Measurements from ENCODE around the gene GCLM.

Gene GCLM

DNA sequence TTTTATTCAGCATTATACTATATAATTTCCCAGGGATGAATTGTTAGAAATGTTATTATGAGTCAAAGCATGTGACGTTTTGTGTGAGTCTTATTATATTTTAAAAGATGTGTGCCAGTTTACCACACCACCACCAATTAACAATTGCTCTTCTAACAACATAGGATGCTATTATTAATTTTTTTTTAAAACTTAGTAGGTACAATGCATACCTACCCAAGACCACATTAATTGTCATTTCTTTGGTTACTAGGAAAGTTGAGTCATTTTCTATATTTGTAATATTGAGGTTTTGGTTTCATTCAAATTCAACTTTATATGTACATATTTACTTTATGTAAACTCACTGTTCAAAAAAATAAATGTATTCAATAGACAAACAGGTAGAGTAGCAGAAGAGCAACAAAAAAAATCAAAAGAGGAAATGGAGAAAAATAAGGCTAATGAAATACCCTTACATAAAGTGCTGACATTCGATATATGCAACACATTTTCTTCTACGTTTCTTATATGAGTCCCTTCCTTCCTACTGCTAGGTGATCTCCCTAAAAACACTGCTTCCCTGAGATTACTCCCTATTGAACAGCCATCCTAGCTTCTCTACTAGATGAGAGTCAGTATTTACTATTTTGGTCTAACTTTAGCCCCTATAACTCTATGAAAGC, 9.6 kb downstream of the GCLM start:
- no peak overlapping the region for H3K4me3 ChIP-seq (ENCODE audit: control insufficient read depth, low read depth, low read length)
- no peak for DNase-seq (ENCODE audit: low read depth)
- TF ChIP-seq, protein P1, sequence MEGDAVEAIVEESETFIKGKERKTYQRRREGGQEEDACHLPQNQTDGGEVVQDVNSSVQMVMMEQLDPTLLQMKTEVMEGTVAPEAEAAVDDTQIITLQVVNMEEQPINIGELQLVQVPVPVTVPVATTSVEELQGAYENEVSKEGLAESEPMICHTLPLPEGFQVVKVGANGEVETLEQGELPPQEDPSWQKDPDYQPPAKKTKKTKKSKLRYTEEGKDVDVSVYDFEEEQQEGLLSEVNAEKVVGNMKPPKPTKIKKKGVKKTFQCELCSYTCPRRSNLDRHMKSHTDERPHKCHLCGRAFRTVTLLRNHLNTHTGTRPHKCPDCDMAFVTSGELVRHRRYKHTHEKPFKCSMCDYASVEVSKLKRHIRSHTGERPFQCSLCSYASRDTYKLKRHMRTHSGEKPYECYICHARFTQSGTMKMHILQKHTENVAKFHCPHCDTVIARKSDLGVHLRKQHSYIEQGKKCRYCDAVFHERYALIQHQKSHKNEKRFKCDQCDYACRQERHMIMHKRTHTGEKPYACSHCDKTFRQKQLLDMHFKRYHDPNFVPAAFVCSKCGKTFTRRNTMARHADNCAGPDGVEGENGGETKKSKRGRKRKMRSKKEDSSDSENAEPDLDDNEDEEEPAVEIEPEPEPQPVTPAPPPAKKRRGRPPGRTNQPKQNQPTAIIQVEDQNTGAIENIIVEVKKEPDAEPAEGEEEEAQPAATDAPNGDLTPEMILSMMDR (IDR thresholded peaks at IDR 0.05; ENCODE audit: control insufficient read depth, insufficient read depth, low read depth, low read length, missing control alignments): no peak

DNA sequence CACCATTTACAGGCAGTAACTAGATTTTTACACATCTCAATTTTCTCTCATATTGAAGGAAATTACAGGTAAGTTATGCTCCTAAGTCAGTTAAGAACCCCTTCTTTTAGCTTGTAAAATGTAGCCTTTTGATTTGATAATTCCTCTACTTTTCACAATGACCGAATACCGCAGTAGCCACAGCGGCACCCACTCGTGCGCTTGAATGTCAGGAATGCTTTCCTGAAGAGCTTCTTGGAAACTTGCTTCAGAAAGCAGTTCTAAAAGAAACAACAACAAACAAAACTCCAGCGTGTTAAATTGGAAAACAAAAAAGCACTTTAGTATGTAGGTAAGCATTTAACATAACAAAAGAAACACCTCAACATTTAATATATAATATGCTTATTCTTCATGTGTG, 20.3 kb downstream of the GCLM start:
- no peak for DNase-seq (ENCODE audit: low read depth)
- H3K4me3 ChIP-seq (ENCODE audit: control insufficient read depth, low read depth, low read length): no peak overlapping the region
- TF ChIP-seq, protein P1 (IDR thresholded peaks at IDR 0.05; ENCODE audit: control insufficient read depth, insufficient read depth, low read depth, low read length, missing control alignments): no peak

DNA sequence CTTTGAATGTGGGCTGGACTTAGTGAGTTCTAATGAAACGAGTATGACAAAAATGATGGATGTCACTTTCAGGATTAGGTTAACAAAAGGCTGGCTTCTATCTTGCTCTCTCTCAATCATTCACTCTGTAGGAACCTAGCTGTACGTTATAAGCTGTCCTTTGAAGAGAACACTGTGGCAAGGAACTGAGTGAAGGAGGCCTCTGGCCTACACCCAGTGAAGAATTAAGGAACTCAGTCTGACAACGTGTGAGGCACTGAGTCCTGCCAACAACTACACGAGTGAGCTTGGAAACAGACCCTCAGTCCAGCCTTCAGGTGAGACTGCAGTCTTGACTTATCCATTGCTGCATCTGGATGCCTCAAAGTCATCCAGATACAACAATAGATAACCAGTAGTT, 27.0 kb downstream of the GCLM start:
- TF ChIP-seq, protein P1 (IDR thresholded peaks at IDR 0.05; ENCODE audit: control insufficient read depth, insufficient read depth, low read depth, low read length, missing control alignments): no peak
- DNase-seq (ENCODE audit: low read depth): no peak
- no peak overlapping the region for H3K4me3 ChIP-seq (ENCODE audit: control insufficient read depth, low read depth, low read length)

DNA sequence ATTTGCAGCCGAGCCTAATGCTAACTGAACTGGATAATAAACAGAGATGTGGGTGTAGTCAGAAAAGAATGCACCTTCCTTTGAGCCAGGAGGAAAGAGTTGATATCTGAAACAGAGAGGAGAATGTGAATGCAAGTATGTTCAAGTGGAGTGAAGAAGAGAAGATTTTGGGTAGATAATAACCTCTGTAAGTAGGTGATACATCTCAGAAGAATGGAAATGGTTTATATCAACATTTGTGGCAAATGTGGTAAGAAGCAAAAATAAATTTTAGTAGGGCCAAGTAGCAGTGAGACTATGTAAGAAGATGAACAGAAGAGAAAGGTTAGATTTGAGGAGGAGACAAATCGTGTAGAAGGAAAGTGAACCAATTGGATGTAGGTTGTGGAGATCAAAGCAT, 28.5 kb downstream of the GCLM start:
- DNase-seq (ENCODE audit: low read depth): no peak
- no peak overlapping the region for H3K4me3 ChIP-seq (ENCODE audit: control insufficient read depth, low read depth, low read length)
- TF ChIP-seq, protein P1 (IDR thresholded peaks at IDR 0.05; ENCODE audit: control insufficient read depth, insufficient read depth, low read depth, low read length, missing control alignments): no peak

DNA sequence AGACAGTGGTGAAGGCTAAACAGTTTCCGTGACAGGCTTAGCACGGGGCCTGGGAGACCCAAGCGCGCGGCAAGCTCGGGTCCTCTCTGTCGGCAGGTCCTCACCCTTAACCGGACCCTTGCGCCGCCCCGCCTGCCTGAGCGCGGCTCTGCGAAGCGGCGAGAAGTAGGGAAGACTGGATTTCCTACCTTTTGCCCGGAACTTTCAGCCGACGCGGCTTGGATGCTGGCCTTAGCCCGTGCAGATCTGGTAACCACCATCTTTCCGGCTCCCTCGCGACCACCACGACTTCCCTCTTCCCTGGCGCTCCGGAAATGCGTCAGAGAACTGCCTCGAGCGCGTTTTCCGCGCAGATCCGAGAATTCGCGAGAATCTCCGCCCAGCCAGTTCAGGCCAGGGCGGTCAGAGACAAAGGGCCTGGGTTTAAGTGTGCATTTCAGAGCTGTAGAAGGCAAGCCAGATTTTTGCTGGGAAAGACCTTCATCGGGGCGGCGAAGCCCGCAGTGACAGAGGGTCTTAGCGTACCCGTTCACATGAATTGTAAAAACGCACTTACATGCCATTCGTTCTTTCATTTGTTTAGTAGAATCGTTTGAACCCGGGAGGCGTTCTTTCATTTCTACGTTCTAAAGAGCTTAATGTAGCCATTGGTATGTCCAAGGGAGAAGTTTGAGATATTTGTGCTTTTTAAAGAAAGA, 30.2 kb downstream of the GCLM start, which contains the start of gene DNTTIP2:
Gene DNTTIP2, minus strand, starts transcription at position 318 of the 698 bp plus-strand sequence. Its CDS starts 58 bp downstream, at position 260.
- H3K4me3 ChIP-seq (ENCODE audit: control insufficient read depth, low read depth, low read length): peak within 1 kb of the TSS; percentile 81
- DNase-seq (ENCODE audit: low read depth): peak; percentile 39
- TF ChIP-seq, protein P1 (IDR thresholded peaks at IDR 0.05; ENCODE audit: control insufficient read depth, insufficient read depth, low read depth, low read length, missing control alignments): no peak

DNA sequence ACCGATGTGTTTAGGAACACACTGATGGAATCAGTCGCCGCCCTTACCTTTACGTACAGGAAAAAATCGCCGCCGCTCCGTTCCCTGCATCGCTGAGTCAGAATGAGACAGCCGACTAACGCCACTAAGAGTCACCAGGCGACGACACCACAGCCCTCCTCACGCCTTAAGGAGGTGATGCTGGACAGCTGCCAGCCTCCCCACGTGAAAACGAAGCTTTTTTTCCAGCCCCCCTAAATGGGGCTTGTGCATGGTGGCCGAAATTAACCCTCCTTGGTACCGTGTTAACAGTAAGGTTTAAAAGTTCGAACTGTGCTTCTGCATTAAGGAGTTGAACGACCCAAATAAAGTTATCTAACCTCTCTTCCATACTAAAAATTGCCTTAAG, 30.7 kb downstream of the GCLM start:
- no peak for DNase-seq (ENCODE audit: low read depth)
- TF ChIP-seq, protein P1 (IDR thresholded peaks at IDR 0.05; ENCODE audit: control insufficient read depth, insufficient read depth, low read depth, low read length, missing control alignments): no peak
- H3K4me3 ChIP-seq (ENCODE audit: control insufficient read depth, low read depth, low read length): peak overlapping the region; percentile 81

Data from AG09309 (cell line).